ENCODE results near the gene CYFIP1.
"Not testable (repeated sequence)": the region's sequence is repeated elsewhere in the genome, so short reads cannot be mapped to it uniquely, and the experiment has no call there.

CYFIP1 gene

GRCh38 chr15:22980189-22981050, at the start of gene CYFIP1:
TSS of gene CYFIP1 (minus strand) at chr15:22980368. CDS start at chr15:22947285, 33,083 bp downstream.
- no peak for DNase-seq (ENCODE audit: low read depth)

GRCh38 chr15:23026218-23026617, 46.0 kb upstream of the CYFIP1 start:
- no peak for DNase-seq (ENCODE audit: low read depth)

- no peak for DNase-seq (ENCODE audit: low read depth)
These were observed 42.0 kb upstream of the CYFIP1 start for GRCh38 chr15:23022156-23022555.

GRCh38 chr15:23014394-23015000, 34.3 kb upstream of the CYFIP1 start:
- DNase-seq (ENCODE audit: low read depth) = no peak

GRCh38 chr15:23013681-23014080, 33.5 kb upstream of the CYFIP1 start:
- DNase-seq (ENCODE audit: low read depth) = no peak

- DNase-seq (ENCODE audit: low read depth) = not testable (repeated sequence)
These were observed 32.4 kb upstream of the CYFIP1 start for GRCh38 chr15:23012616-23013015.

GRCh38 chr15:23003736-23004135, 23.6 kb upstream of the CYFIP1 start:
- DNase-seq (ENCODE audit: low read depth) = no peak

GRCh38 chr15:23002920-23003319, 22.8 kb upstream of the CYFIP1 start:
- DNase-seq (ENCODE audit: low read depth) = no peak

GRCh38 chr15:22995795-22996194, 15.6 kb upstream of the CYFIP1 start:
- DNase-seq (ENCODE audit: low read depth) = no peak

GRCh38 chr15:22992024-22992326, 11.8 kb upstream of the CYFIP1 start:
- DNase-seq (ENCODE audit: low read depth) = no peak

GRCh38 chr15:22989576-22990477, 9.7 kb upstream of the CYFIP1 start:
- DNase-seq (ENCODE audit: low read depth) = no peak

- DNase-seq (ENCODE audit: low read depth) = no peak
These were observed 8.6 kb upstream of the CYFIP1 start for GRCh38 chr15:22988811-22989210.

GRCh38 chr15:22981931-22982330, 1.8 kb upstream of the CYFIP1 start:
- not testable (repeated sequence) for DNase-seq (ENCODE audit: low read depth)

GRCh38 chr15:22981051-22981840, 1.1 kb upstream of the CYFIP1 start:
- DNase-seq (ENCODE audit: low read depth) = no peak

- DNase-seq (ENCODE audit: low read depth) = no peak
These were observed 655 bp downstream of the CYFIP1 start for GRCh38 chr15:22979238-22980188.

- no peak for DNase-seq (ENCODE audit: low read depth)
These were observed 1.4 kb downstream of the CYFIP1 start for GRCh38 chr15:22978691-22979237.

GRCh38 chr15:22974745-22975144, 5.4 kb downstream of the CYFIP1 start:
- no peak for DNase-seq (ENCODE audit: low read depth)

- no peak for DNase-seq (ENCODE audit: low read depth)
These were observed 6.2 kb downstream of the CYFIP1 start for GRCh38 chr15:22973987-22974386.

- DNase-seq (ENCODE audit: low read depth) = no peak
These were observed 6.9 kb downstream of the CYFIP1 start for GRCh38 chr15:22973286-22973685.

- DNase-seq (ENCODE audit: low read depth) = no peak
These were observed 10.7 kb downstream of the CYFIP1 start for GRCh38 chr15:22969489-22969888.

Measured in stimulated activated CD8-positive, alpha-beta memory T cell treated with anti-CD3 and anti-CD28 coated beads, Interleukin-12 subunit alpha, Interleukin-12 subunit beta, amount 100 ng/mL, for 4 hours (primary cell).